GM18861 (cell line): ENCODE results near the gene SARDH.

Source experiments
- ATAC-seq: cut with Tn5 transposase; IDR thresholded peaks from one replicate; pipeline ENCODE4 v1.9.1; 2021; ENCODE audit not compliant: unreplicated experiment

The SARDH gene, protein sequence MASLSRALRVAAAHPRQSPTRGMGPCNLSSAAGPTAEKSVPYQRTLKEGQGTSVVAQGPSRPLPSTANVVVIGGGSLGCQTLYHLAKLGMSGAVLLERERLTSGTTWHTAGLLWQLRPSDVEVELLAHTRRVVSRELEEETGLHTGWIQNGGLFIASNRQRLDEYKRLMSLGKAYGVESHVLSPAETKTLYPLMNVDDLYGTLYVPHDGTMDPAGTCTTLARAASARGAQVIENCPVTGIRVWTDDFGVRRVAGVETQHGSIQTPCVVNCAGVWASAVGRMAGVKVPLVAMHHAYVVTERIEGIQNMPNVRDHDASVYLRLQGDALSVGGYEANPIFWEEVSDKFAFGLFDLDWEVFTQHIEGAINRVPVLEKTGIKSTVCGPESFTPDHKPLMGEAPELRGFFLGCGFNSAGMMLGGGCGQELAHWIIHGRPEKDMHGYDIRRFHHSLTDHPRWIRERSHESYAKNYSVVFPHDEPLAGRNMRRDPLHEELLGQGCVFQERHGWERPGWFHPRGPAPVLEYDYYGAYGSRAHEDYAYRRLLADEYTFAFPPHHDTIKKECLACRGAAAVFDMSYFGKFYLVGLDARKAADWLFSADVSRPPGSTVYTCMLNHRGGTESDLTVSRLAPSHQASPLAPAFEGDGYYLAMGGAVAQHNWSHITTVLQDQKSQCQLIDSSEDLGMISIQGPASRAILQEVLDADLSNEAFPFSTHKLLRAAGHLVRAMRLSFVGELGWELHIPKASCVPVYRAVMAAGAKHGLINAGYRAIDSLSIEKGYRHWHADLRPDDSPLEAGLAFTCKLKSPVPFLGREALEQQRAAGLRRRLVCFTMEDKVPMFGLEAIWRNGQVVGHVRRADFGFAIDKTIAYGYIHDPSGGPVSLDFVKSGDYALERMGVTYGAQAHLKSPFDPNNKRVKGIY

DNA sequence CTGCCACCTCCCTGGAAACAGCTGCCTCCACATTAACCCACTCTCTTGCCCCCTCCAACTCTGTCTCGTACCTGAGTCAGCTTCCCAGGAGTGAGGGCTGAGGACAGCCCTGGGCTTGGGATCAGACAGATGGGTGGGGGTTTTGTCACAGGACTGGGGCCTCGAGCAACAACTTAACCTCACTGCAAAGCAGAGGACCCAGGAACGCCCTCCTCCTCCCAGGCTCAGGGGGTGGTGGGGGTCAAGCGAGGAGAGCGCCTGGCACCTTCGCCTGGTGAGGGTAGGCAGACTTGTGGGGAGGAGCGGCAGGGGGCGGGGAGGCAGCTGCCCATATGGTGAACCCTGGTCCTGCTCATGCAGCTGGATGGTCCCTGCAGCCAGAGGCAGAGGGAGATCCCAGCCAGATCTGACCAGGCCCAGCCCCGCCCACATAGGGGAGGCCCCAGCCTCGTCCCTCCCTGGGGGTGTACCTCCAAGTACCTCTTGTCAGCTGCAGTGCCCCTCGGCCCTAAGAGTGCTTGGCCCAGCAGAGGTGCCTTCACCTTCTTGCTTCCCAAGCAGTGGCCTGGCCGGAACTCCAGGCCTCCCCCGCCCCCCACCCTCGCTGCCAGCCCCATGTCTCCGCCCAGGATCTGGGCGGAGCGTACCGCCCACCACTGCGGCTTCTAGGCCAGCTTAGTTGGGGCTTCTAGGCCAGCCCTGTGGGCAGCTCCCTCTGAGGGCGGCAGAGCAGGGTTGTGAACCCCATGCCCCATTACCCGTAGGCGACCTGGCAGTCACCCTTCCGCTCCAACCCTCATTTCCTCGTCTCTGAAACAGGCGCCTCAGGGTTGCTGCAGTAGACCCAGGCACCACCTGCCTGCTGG lies at the start of gene SARDH:
SARDH (minus strand) TSS at position 579 of the 866 bp plus-strand sequence. CDS start 4,179 bp downstream, outside the sequence.
- no peak for ATAC-seq

DNA sequence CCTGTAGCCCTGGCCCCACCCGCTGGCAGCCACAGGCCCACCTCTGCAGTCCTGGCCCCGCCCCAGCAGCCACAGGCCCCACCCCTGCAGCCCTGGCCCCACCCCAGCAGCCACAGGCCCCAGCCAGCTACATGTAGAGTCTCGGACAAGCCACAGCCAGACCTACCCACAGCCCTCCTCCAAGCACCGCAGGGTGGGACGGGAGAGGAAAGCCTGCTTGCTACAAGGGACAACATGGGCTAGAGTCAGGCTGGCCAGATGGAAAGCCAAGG lies 49.5 kb upstream of the SARDH start:
- ATAC-seq = no peak

DNA sequence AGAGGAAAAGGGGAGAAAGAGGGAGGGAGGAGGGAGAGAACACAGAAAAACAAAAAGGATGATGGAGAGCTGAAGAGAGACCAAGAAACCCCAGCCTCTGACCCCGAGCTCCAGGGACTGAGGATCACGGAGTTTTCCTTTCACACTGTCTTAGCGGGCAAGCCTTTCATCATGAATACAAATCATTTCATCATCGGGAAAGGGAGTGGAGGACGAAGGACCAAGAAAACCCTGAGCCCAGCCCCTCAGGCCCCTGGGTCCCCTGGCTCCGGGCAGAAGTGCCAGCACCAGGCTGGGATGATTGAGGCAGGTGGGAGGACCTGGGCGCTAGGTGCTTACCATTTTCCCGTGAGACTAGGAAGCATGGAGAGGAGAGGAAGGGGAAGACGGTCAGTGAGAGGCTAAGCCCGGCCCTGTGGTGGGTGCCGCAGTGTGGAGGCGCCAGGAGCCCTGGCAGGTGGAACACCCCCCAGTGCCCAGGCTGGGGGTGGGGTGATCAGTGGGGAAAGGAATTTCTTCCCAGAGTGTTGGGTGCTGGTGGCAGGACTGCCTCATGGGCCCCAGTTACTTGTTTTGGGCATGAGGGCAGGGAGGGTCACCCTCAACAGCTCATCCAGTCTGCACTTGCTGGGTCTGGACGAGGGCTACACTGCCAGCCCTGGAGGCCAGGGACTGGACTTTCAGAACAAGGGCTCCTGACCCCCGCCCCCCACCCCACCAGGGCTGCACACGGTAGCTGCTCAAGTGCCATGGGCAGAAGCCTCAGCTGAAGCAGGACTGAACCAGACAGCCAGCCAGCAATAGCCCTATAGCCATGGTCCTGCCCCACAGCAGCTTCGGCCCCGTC lies 49.0 kb upstream of the SARDH start:
- ATAC-seq = no peak

DNA sequence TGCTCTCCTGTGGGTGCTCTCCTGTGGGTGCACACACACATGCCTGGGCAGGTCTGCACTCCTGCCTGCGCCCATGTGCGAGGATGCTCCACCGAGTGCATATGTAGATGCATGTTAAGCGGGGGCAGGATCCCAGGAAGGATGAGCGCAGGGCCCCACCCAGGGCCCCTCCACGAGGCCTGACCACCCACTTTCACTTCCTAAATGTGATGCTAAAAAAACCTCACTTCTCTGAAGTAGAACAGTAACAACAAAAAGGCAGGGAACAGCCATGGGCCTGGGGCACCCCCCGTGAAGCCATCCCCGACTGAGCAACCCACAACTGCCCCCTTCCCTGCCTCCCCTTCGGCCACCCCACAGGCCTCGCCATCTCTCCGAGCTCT lies 48.2 kb upstream of the SARDH start:
- no peak for ATAC-seq

DNA sequence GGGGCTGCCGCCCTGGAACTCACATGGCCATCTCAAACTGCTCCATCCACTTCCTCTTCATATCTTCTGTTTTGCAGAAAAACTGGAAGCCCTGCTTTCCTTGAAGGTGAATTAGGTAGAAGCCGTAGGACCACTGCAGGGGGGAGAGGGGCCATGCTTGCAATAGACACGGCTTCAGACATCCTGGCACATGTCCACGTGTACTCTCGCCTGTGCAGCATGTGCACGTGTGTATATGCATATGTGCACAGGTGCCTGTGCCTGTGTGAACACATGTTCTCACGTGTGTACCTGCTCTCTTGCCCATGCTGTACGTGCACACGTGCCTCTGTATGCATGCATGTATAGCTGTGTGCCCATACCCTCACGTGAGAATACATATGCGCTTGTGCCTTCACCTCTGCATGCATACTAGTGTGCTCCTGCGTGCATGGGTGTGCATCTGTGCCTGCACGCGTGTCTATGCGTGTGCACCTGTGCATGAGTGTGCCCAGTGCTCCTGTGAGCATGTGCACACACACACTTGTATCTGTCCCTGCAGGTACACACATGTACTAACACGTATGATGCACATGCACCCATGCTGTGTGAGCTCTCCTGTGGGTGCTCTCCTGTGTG lies 47.7 kb upstream of the SARDH start:
- no peak for ATAC-seq

DNA sequence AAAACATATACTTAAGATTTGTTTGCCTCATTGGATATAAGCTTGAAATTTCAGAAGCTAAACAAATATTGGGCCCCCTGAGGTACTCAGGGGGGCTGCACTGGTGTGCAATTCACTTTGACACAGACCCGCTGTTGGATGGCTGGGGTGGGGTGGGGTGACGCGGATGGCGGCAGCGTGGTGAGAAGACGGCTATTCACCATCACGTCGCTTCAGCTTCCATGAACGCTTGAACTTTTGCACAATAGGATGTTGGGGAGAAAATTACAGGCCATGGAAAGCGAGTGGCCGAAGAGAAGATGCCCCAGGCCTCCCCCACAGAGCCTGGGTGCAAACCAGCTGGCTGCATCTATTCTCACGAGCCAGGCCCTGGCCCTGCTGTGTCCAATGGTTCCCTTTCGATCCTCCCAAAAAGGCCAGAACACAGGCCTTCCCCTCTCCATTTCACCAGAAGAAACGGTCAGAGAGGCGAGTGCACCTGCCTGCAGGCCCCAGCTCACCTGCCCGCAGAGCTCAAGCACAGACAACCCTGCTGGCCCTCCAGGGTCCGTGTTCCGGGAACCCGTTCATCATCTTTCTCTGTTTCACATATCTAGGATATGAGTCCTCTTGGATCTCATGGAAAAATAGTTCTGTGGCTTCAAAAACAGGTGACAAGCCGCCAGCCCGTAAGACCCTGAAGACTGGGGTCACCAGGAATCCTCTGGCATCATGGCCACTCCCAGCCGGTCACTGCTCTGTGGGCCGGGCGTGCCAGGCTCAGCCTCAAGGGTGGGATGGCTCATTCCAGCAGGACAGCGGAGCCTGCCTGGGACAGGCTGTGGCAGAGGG lies 46.8 kb upstream of the SARDH start:
- no peak for ATAC-seq

DNA sequence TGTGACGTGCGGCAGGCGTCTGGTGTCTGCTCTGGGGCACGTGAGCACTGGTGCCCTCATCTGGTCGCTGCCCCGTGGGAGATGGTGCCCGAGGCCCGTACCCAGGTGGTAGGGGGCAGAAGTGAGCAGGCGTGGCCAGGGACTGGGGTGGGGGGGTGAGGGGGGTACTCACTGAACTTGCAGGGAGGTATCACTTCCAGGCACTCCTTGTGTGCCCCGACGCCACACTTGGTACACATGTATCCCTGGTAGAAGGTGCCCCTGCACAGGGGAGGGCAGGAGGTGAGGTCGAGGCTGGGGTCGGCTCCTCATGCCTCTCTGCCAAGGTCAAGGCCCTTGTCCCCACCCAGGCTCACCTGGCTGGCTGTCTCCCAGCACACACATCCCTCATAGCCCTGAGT lies 45.2 kb upstream of the SARDH start:
- no peak for ATAC-seq

DNA sequence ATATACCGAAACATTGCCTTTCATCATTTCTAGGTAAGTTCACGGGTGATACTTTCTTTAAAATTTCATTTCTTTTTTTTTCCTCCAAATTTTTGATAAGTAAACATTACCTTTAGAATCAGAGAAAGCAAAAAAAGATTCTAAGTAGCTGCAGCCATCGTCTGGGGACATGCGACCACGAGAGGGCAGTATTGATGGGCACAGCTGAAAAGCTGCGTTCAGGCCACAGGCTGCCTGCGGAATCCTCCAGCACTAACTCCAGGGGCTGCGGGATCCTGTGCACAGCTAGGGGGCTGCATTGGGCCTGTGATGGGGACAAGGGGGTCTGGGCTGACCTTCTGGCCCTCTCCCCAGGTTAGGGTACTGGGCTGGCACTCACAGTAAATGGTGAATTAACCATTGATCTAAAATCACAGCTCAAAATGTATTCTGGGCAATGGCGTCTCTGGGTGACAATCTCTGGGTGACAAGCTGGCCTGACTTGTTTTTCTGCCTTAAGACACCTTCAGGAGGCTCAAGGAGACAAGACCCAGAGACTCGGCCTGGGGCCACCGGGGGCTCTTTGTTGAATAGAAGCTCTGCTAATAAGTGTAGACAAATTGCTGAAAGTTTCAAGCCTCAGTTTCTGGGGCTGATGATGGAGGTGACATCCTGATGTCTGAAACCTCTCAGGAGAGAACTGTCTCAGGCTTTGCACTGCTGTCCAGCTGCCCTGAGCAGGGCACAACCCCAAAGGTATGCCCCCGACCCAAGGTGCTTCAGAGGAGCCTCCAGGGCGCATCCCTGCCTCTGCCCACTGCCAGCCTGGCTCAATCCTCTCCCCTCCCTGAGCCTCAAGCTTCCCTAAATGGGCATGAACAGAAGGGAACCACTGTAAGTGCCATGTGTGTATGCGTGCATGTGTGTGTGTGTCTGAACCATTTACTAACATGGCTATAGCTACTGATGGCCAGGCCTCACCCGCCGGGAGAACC lies 44.3 kb upstream of the SARDH start:
- no peak for ATAC-seq

DNA sequence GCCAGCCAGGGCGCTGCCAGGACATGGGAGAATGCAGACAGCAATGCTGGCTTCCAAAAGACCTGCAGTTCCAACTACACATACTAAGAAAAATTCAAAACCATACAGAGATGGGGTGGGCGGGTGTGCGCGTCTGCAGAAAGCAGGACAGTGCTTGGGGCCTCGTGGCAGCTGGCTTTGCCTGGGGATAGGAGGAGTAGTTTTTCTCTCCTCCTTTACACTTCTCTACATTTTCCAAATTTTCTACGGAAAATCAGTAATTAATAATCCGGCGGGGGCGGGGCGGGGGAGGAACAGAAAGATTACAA lies 43.6 kb upstream of the SARDH start:
- ATAC-seq = no peak

DNA sequence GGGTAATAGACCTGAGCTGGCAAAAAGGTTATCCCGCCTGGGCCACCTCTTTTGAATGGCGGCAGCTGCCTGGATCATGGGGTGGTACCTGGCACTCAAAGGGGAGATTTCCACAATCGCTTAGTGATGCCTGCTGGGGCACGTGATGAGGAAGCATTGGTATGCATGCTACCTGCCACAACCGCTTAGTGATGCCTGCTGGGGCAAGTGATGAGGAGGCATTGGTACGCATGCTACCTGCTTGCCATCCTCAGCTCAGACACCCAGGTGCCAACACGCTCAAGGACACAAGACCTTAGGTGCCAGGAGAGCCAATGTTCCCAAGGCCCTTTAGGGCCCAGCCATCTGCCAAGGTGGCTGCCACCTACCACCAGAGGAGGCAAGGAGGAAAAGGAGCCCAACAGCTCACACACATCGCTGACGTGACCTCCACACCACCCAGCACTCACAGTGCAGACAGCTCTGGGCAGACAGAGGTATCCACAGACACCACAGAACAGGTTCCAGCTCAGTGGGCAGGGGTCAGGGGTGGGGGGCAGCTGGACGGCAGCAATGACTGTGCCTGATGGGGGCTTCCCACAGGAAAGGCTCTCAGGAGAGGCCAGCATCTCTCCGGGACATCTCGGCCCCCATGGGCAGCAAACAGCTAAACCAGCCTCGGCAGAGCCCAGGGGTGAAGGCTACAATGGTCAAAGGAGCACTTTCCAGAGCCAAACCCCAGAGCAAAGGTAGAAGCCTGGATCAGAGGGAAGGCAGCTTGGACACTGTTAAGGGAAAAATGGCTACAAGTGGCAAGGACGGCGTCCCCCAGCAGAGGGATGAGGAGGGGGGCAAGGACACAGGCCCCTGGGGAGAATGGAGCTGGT lies 43.0 kb upstream of the SARDH start:
- ATAC-seq = no peak

DNA sequence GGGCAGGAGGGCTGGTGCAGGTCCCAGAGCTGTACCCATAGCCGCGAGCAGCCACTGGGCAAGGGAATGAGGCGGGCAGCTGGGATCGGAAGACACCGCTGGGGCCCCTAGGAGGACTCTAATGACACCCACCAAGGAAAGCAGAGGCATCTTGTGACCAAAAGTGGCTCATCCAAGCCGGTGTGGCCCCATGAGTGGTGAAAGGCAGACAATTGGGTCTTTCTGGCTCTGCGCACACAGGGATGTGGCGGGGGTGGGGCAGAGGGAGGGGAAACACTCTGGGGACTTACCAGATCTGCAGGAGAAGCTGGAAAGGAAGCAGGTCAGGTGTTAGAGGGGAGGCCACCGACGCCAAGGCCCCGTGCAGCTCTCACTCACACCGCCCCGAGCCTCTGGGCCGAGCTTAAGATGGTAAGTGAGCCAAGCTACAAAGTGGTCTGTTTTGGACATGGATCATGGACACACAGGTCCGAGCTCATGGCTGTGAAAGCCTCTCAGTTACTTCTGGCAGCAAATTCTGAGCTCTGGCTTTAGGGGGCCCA lies 42.3 kb upstream of the SARDH start:
- ATAC-seq = no peak

DNA sequence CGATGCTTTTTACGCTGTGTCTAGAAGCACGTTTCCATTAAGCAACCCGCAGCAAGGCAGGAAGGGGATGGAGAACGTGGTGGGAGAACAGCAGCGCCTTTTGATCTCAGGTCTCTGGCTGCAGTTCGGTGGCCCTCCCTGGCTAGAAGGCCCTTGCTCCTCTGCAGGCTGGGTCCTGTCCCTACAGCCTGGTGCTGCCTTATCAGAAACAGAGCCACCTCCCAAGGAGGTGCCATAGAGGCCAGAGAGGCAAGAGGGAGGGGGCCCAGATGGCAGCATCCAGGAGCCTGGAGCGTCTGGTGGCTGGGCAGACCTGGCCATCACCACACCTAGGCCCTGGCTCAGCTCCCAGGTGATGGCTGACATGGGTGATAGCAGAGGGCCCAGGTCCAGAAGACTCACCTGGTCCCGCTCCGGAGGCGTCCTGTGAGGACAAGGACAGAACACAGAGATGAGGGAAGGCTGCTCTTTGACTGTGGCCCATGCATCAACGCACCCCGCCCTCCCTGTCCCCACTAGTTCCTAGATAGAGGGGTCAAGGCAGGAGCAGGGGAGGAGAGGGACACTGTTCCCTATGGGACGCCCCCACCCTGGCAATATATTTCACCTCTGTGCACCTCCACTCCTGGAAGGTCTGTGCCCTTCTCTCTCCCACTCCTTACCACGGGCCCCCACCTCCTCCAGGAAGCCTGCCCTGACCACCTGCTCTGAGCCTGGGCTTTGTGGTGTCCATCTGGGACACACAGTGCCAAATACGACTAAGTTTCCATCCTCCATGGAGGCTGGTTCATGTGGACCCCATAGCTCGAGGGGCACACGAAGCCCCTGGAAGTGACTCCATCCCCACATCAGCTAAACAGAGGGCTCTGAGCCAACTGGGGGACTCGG lies 41.6 kb upstream of the SARDH start:
- ATAC-seq = no peak

DNA sequence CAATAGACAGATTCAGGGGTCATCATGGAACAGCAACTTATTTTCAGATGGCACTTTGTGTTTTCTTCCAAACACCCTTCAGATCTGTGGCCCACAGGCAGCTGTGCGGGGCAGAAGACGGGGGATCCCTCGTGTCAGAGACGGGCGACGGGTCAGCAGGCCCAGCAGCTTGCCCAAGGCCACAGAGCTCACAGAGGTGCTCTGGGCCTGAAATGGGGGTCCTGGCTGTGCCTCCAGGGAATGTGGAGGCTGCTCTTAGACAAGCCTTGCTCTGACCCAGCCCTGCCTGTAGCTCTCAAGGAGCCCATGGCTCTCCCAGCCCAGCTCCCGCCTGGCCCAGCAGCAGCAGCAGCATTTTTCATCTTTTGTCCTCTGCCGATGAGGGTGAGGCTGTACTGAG lies 40.9 kb upstream of the SARDH start:
- ATAC-seq = no peak

DNA sequence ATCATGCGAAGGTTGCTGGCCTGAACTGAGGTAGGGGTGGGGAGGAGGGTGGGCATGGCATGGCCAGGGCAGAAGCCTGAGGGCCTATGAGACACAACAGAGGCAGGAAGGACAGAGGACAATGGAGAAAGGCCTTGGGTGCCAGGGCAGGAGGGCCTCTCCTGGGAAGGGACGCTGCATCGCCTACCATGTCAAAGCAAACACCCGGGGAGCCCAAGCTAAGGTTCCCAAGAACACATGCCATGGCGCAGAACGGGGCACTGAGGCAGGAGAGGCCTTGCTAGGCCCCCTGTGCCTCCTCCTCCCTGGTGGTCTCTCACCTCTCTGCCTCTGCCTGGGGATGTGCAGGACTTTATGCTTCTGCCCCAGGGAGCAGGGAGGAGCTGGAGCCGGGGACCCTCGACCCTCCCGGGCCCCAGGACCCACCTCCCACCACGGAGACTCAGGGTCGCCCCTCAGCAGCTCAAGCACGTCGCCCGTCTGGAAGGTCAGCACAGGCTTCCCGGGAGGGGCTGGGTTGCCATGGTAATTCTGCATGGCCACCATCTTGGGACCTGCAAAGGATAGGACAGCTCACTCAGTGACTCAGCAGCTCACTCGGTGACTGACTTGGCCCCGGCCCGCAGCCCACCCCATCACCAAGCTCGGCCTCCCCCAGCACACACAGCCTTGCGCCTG lies 40.3 kb upstream of the SARDH start:
- no peak for ATAC-seq

DNA sequence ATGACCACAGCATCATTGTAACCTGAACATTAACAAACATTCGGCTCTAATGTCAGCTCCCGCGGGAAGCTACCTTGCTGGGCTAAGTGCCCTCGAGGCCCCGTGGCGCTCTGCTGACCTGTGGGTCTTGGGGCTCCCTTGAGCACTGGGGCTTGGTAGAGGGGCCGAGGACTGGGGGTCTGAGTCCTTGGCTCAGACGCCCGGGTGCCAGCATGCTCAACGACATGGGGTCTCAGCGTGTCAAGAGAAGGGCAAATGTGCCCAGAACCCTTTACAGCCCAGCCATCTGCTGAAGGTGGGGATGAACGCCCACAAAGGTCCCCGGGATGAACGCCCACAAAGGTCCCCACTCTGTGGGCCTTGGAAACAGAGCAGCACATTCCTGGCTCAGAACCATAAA lies 39.7 kb upstream of the SARDH start:
- ATAC-seq = no peak
